ENCODE data around the gene ZNF814. TPM values are rescaled to one million over a fixed set of nuclear protein-coding genes. Genes with fewer than 3 reads are reported as not detected.

Gene ZNF814
- total RNA-seq, 2 experiments from 2014 or later = 29.0 to 34.7 TPM

DNA sequence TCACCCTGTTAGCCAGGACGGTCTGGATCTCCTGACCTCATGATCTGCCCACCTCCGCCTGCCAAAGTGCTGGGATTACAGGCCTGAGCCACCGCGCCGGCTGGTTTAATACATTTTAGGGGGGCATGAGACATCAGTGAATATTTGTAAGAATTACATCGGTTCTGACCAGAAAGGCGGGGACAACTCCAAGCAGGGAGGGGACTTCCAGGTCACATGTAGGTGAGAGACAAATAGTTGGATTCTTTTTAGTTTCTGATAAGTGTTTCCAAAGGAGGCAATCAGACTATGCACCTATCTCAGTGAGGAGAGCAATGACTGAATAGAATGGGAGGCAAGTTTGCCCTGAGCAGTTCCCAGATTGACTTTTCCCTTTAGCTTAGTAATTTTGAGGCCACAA lies 70.5 kb downstream of the ZNF814 start:
- H3K27me3 Mint-ChIP-seq = no peaks in the 10 kb centered on the region
- peaks cover 43% of the 10 kb centered on the region for H3K36me3 Mint-ChIP-seq (ENCODE audit: low read depth)
- no peak overlapping the region for H3K27ac ChIP-seq (ENCODE audit: low read depth in 1 of 2, low read length in 2 of 2)
- H3K9me3 Mint-ChIP-seq = no peaks in the 10 kb centered on the region
- CTCF ChIA-PET = interaction anchor here (0.6 to 1.9 kb wide), 2 partner anchors 49 to 1742 kb away, joined by 4 to 10 read pairs; partner anchors contain the start of gene ZNF586
- peak overlapping the region; percentile 92 for H3K27ac Mint-ChIP-seq
- peaks cover 56% of the 10 kb centered on the region for H3K4me1 Mint-ChIP-seq (ENCODE audit: low read depth)
- POLR2A ChIA-PET = interaction anchor here (0.6 to 1.7 kb wide), 11 partner anchors 18 to 621 kb away, joined by 3 to 13 read pairs (median 4); partner anchors contain the start of genes ZNF132, ZNF274, ZNF586 and ZNF587
- H3K4me1 ChIP-seq (ENCODE audit: insufficient read depth, low read length) = peaks cover 39% of the 10 kb centered on the region
- DNase-seq (no peak), ATAC-seq (ENCODE audit: poor library complexity) (no peak)
- no peak overlapping the region for H3K4me3 ChIP-seq (ENCODE audit: low read length)
- H3K27me3 ChIP-seq (ENCODE audit: control insufficient read depth in 1 of 2, insufficient read depth in 2 of 2, low read length in 2 of 2) = no peaks in the 10 kb centered on the region
- peaks cover under 1% of the 10 kb centered on the region for H3K36me3 ChIP-seq (ENCODE audit: insufficient read depth, low read length)
- intact Hi-C loops (cut with DNase I, micrococcal nuclease) = loop anchor here (2.0 to 10.0 kb wide), 4 partner anchors 30 to 506 kb away; partner anchors contain the start of genes ZNF17 (in 1 of the 2), ZNF329 (in 1 of the 2), ZNF587 (in 1 of the 2) and ZSCAN22 (in 1 of the 2)
- TF ChIP-seq, protein P1, sequence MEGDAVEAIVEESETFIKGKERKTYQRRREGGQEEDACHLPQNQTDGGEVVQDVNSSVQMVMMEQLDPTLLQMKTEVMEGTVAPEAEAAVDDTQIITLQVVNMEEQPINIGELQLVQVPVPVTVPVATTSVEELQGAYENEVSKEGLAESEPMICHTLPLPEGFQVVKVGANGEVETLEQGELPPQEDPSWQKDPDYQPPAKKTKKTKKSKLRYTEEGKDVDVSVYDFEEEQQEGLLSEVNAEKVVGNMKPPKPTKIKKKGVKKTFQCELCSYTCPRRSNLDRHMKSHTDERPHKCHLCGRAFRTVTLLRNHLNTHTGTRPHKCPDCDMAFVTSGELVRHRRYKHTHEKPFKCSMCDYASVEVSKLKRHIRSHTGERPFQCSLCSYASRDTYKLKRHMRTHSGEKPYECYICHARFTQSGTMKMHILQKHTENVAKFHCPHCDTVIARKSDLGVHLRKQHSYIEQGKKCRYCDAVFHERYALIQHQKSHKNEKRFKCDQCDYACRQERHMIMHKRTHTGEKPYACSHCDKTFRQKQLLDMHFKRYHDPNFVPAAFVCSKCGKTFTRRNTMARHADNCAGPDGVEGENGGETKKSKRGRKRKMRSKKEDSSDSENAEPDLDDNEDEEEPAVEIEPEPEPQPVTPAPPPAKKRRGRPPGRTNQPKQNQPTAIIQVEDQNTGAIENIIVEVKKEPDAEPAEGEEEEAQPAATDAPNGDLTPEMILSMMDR (IDR thresholded peaks at IDR 0.05) = no peak
- H3K9me3 ChIP-seq (ENCODE audit: control insufficient read depth in 1 of 2, insufficient read depth in 1 of 2, low read length in 2 of 2) = no peaks in the 10 kb centered on the region
- H3K4me3 Mint-ChIP-seq = peak overlapping the region; percentile 96

DNA sequence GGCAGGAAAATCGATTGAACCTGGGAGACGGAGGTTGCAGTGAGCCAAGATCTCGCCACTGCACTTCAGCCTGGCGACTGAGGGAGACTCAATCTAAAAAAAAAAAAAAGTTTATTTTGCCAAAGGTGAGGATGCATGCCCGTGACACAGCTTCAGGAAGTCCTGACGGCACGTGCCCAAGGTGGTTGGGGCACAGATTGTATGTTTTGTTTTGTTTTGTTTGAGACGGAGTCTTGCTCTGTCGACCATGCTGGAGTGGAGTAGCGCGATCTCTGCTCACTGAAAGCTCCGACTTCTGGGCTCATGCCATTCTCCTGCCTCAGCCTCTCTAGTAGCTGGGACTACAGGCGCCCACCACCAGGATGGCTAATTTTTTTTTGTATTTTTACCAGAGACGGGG lies 70.9 kb downstream of the ZNF814 start:
- ChIA-PET POLR2A (interaction anchor here (0.7 kb wide), 2 partner anchors 31 to 485 kb away, joined by 3 read pairs; no protein-coding TSS in a partner anchor), CTCF (interaction anchor here (1.9 kb wide), 1 partner anchor 48 kb away, joined by 10 read pairs; the partner anchor contains the start of gene ZNF586)
- TF ChIP-seq, protein P1 (IDR thresholded peaks at IDR 0.05) = no peak
- DNase-seq (no peak), ATAC-seq (ENCODE audit: poor library complexity) (no peak)
- H3K27me3 ChIP-seq (ENCODE audit: control insufficient read depth in 1 of 2, insufficient read depth in 2 of 2, low read length in 2 of 2) = no peaks in the 10 kb centered on the region
- peak overlapping the region; percentile 92 for H3K27ac Mint-ChIP-seq
- H3K4me1 ChIP-seq (ENCODE audit: insufficient read depth, low read length) = peaks cover 43% of the 10 kb centered on the region
- H3K27me3 Mint-ChIP-seq = no peaks in the 10 kb centered on the region
- peaks cover 43% of the 10 kb centered on the region for H3K36me3 Mint-ChIP-seq (ENCODE audit: low read depth)
- H3K4me3 Mint-ChIP-seq = peak overlapping the region; percentile 96
- intact Hi-C loops (cut with DNase I, micrococcal nuclease) = loop anchor here (2.0 to 10.0 kb wide), 4 partner anchors 31 to 507 kb away; partner anchors contain the start of genes ZNF17 (in 1 of the 2), ZNF329 (in 1 of the 2), ZNF587 (in 1 of the 2) and ZSCAN22 (in 1 of the 2)
- H3K4me1 Mint-ChIP-seq (ENCODE audit: low read depth) = peaks cover 56% of the 10 kb centered on the region
- no peak overlapping the region for H3K4me3 ChIP-seq (ENCODE audit: low read length)
- H3K36me3 ChIP-seq (ENCODE audit: insufficient read depth, low read length) = no peaks in the 10 kb centered on the region
- H3K9me3 ChIP-seq (ENCODE audit: control insufficient read depth in 1 of 2, insufficient read depth in 1 of 2, low read length in 2 of 2) = no peaks in the 10 kb centered on the region
- no peak overlapping the region for H3K27ac ChIP-seq (ENCODE audit: low read depth in 1 of 2, low read length in 2 of 2)
- no peaks in the 10 kb centered on the region for H3K9me3 Mint-ChIP-seq

DNA sequence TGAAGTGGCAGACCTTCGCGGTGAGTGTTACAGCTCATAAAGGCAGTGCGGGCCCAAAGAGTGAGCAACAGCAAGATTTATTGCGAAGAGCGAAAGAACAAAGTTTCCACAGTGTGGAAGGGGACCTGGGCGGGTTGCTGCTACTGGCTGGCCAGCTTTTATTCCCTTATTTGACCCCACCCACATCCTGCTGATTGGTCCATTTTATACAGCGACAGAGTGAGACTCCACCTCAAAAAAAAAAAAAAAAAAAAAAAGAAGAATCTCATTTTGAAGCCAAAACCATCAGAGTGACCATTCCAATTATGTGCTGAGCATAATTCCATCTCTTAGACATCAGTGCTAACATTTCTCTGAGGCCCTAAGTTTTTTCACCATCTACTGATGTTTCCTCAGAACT lies 72.2 kb downstream of the ZNF814 start:
- Histone ChIP-seq H3K27me3 (ENCODE audit: control insufficient read depth in 1 of 2, insufficient read depth in 2 of 2, low read length in 2 of 2) (no peaks in the 10 kb centered on the region), H3K4me3 (ENCODE audit: low read length) (no peak overlapping the region), H3K9me3 (ENCODE audit: control insufficient read depth in 1 of 2, insufficient read depth in 1 of 2, low read length in 2 of 2) (no peaks in the 10 kb centered on the region), H3K4me1 (ENCODE audit: insufficient read depth, low read length) (peaks cover 52% of the 10 kb centered on the region), H3K27ac (ENCODE audit: low read depth in 1 of 2, low read length in 2 of 2) (no peak overlapping the region), H3K36me3 (ENCODE audit: insufficient read depth, low read length) (peaks cover 3% of the 10 kb centered on the region)
- TF ChIP-seq, protein P1 (IDR thresholded peaks at IDR 0.05) = no peak
- peaks cover 60% of the 10 kb centered on the region for H3K4me1 Mint-ChIP-seq (ENCODE audit: low read depth)
- peak overlapping the region; percentile 15 for H3K27ac Mint-ChIP-seq
- H3K36me3 Mint-ChIP-seq (ENCODE audit: low read depth) = peaks cover 45% of the 10 kb centered on the region
- ChIA-PET POLR2A (interaction anchor here (0.7 kb wide), 1 partner anchor 329 kb away, joined by 4 read pairs; the partner anchor contains the start of gene ZNF419), CTCF (no interaction called here)
- no peak for ATAC-seq (ENCODE audit: poor library complexity)
- no peak for DNase-seq
- H3K9me3 Mint-ChIP-seq = no peaks in the 10 kb centered on the region
- intact Hi-C loops (cut with DNase I, micrococcal nuclease) = loop anchor here (5.0 to 10.0 kb wide), 3 partner anchors 338 to 508 kb away; partner anchors contain the start of genes ZNF17 (in 1 of the 2), ZNF329 (in 1 of the 2) and ZSCAN22 (in 1 of the 2)
- no peaks in the 10 kb centered on the region for H3K27me3 Mint-ChIP-seq
- peak overlapping the region; percentile 67 for H3K4me3 Mint-ChIP-seq

All from CD4-positive, alpha-beta T cell (primary cell).